ENCODE results near the gene ADD3. TPM values are rescaled to one million over a fixed set of nuclear protein-coding genes. Genes with fewer than 3 reads are reported as not detected.

The ADD3 gene
- total RNA-seq, 3 donors from 2014 or later (not counting 1 experiment from before 2014, with no cell fraction given) = 341 to 437 (median 344) TPM

GRCh38 chr10:110013630-110014293 is 6.0 kb downstream of the ADD3 start:
- WGBS (ENCODE audit: insufficient coverage) = 25% methylated on average over 2 of the region's 4 CpGs
- H3K4me1 ChIP-seq (ENCODE audit: control insufficient read depth, insufficient read depth, low read length) = peaks cover 33% of the 10 kb centered on the region
- H3K9me3 ChIP-seq (ENCODE audit: control insufficient read depth, insufficient read depth, low read length) = no peaks in the 10 kb centered on the region
- ATAC-seq (peak; percentile 24 to 40 (median 30)), DNase-seq (peak in 1 of 2 donors; percentile 53)
- Mint-ChIP-seq H3K36me3 (no peaks in the 10 kb centered on the region), H3K27ac (peak overlapping the region; percentile 74 to 97), H3K4me1 (peaks cover 82 to 86% of the 10 kb centered on the region in 2 donors), H3K27me3 (ENCODE audit: low read depth in 2 of 2) (no peaks in the 10 kb centered on the region), H3K9me3 (no peaks in the 10 kb centered on the region), H3K4me3 (peak overlapping the region; percentile 28)
- no peaks in the 10 kb centered on the region for H3K27me3 ChIP-seq (ENCODE audit: control insufficient read depth, insufficient read depth, low read length)
- peak overlapping the region; percentile 8 for H3K27ac ChIP-seq (ENCODE audit: low read length)
- no peaks in the 10 kb centered on the region for H3K36me3 ChIP-seq (ENCODE audit: control insufficient read depth, insufficient read depth, low read length)
- intact Hi-C loops (cut with micrococcal nuclease) = loop anchor here (10.0 kb wide), 1 partner anchor 401 kb away; no protein-coding TSS in a partner anchor
- TF ChIP-seq CTCF (IDR thresholded peaks at IDR 0.05) = no peak
- no peak overlapping the region for H3K4me3 ChIP-seq (ENCODE audit: low read length)

- H3K4me1 Mint-ChIP-seq = peaks cover 76 to 79% of the 10 kb centered on the region in 2 donors
- peaks cover 26% of the 10 kb centered on the region for H3K4me1 ChIP-seq (ENCODE audit: control insufficient read depth, insufficient read depth, low read length)
Observed at GRCh38 chr10:110016039-110016438, 8.3 kb downstream of the ADD3 start.

DNA sequence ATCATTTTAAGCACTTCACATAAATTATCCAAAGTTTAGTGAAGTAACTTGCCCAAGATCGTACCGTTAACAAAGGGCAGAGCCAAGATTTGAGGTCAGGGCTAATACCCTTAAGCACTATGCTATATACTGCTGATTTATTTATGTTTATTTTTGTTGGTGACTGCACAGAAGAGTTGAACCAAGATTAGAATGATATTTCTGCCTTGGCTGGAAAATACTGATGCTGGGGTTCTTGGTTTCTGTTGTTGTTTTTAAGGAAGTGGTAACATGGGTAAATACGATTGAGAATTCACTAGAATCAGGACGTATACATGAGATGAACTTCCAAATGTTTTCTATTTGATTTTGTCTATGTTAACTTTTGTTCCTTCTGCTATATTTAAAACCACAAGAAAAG is 9.3 kb downstream of the ADD3 start:
- ATAC-seq (no peak), DNase-seq (no peak)
- Histone ChIP-seq H3K4me1 (ENCODE audit: control insufficient read depth, insufficient read depth, low read length) (peaks cover 25% of the 10 kb centered on the region), H3K9me3 (ENCODE audit: control insufficient read depth, insufficient read depth, low read length) (no peaks in the 10 kb centered on the region), H3K27ac (ENCODE audit: low read length) (no peak overlapping the region), H3K4me3 (ENCODE audit: low read length) (no peak overlapping the region), H3K36me3 (ENCODE audit: control insufficient read depth, insufficient read depth, low read length) (no peaks in the 10 kb centered on the region), H3K27me3 (ENCODE audit: control insufficient read depth, insufficient read depth, low read length) (no peaks in the 10 kb centered on the region)
- no CpG with 5 or more reads among the region's 4 CpGs for WGBS (ENCODE audit: insufficient coverage)
- Mint-ChIP-seq H3K4me1 (peaks cover 78 to 79% of the 10 kb centered on the region in 2 donors), H3K4me3 (no peak overlapping the region), H3K9me3 (no peaks in the 10 kb centered on the region), H3K27me3 (ENCODE audit: low read depth in 2 of 2) (no peaks in the 10 kb centered on the region), H3K36me3 (no peaks in the 10 kb centered on the region), H3K27ac (peak overlapping the region; percentile 84 to 86)
- no peak for TF ChIP-seq CTCF (IDR thresholded peaks at IDR 0.05)
- intact Hi-C loops (cut with micrococcal nuclease) = loop anchor here (10.0 kb wide), 1 partner anchor 398 kb away; no protein-coding TSS in a partner anchor

More at GRCh38 chr10:110016039-110016438, 8.3 kb downstream of the ADD3 start:
- Mint-ChIP-seq H3K36me3 (no peaks in the 10 kb centered on the region), H3K4me3 (peak overlapping the region; percentile 6), H3K27ac (peak overlapping the region; percentile 84 to 86), H3K27me3 (ENCODE audit: low read depth in 2 of 2) (no peaks in the 10 kb centered on the region), H3K9me3 (no peaks in the 10 kb centered on the region)
- intact Hi-C loops (cut with micrococcal nuclease) = loop anchor here (10.0 kb wide), 1 partner anchor 399 kb away; no protein-coding TSS in a partner anchor
- Histone ChIP-seq H3K9me3 (ENCODE audit: control insufficient read depth, insufficient read depth, low read length) (no peaks in the 10 kb centered on the region), H3K27me3 (ENCODE audit: control insufficient read depth, insufficient read depth, low read length) (no peaks in the 10 kb centered on the region), H3K4me3 (ENCODE audit: low read length) (no peak overlapping the region), H3K36me3 (ENCODE audit: control insufficient read depth, insufficient read depth, low read length) (no peaks in the 10 kb centered on the region), H3K27ac (ENCODE audit: low read length) (no peak overlapping the region)
- ATAC-seq (no peak), DNase-seq (peak in 1 of 2 donors; percentile 52)
- TF ChIP-seq CTCF (IDR thresholded peaks at IDR 0.05) = no peak

All from natural killer cell (primary cell).